ENCODE measurements around the gene SATB2. TPM values are rescaled to one million over a fixed set of nuclear protein-coding genes. Genes with fewer than 3 reads are reported as not detected.

Gene SATB2
- polyA plus RNA-seq, 1 donor: 2.4 TPM

GRCh38 chr2:199325881-199326280 is 131.9 kb downstream of the SATB2 start:
- DNase-seq (ENCODE audit: low read depth): no peak

- no peak for DNase-seq (ENCODE audit: low read depth)
These were observed 135.6 kb downstream of the SATB2 start for GRCh38 chr2:199322151-199322550.

- DNase-seq (ENCODE audit: low read depth): no peak
These were observed 140.1 kb downstream of the SATB2 start for GRCh38 chr2:199317646-199318045.

- DNase-seq (ENCODE audit: low read depth): no peak
These were observed 140.9 kb downstream of the SATB2 start for GRCh38 chr2:199316851-199317250.

- DNase-seq (ENCODE audit: low read depth): no peak
These were observed 142.2 kb downstream of the SATB2 start for GRCh38 chr2:199315299-199316179.

- DNase-seq (ENCODE audit: low read depth): no peak
These were observed 144.8 kb downstream of the SATB2 start for GRCh38 chr2:199312931-199313330.

GRCh38 chr2:199310771-199311585 is 146.8 kb downstream of the SATB2 start:
- DNase-seq (ENCODE audit: low read depth): no peak

- no peak for DNase-seq (ENCODE audit: low read depth)
These were observed 147.8 kb downstream of the SATB2 start for GRCh38 chr2:199309973-199310372.

DNA sequence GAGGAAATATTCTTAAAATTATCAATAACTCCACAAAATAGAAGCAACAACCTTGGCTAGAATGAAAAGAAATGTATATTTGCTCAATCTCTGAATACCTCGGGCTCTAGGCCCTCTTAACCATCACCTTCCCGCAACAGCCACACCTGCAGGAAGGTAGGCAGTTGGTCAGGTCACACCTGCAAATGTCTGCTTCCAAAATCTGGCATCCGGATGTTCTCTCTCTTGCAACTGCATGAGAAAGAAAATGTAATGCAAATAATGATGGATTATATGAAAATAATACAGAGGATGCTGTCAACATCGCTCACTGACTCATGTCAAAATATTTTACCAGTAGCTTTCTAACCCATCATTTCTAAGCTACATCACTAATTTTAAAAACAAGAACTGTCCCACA is 148.3 kb downstream of the SATB2 start:
- DNase-seq (ENCODE audit: low read depth): no peak

DNA sequence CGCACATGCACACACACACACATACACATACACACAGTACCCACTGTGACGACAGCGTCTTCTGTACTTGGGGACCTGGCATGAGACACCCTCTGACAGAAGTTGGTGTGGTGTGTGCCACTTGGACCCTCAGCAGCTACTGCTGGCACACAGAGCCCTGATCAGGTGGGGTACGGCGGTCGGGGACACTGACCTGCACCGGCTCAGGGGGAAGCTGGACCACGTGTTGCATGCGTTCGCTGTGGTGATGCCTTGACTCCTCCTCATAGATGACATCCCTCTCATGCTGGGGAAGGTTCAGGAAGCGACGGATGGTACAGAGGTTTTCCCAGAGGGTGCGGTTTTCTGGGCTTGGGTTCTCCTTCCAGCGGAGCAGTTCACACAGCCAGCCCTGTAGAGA is 149.2 kb downstream of the SATB2 start:
- no peak for DNase-seq (ENCODE audit: low read depth)

DNA sequence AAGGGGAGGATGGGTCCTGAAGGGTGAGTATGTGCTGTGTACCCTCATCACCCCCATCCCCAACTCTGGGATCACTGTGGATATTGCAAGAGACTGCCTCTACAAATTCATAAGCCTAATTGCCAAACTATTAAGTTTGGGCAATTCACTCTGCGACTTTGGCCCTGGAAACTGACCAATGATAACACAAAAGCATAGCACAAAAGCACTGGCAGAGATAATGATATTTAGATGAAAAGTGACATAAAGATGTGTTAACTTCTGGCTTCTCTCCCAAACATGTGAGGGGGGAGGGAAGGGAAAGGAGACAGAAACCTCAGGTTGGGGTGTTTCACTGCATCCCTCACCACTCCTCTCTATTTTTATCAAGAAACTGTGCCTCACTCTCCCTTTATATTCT is 150.3 kb downstream of the SATB2 start:
- DNase-seq (ENCODE audit: low read depth): no peak

DNA sequence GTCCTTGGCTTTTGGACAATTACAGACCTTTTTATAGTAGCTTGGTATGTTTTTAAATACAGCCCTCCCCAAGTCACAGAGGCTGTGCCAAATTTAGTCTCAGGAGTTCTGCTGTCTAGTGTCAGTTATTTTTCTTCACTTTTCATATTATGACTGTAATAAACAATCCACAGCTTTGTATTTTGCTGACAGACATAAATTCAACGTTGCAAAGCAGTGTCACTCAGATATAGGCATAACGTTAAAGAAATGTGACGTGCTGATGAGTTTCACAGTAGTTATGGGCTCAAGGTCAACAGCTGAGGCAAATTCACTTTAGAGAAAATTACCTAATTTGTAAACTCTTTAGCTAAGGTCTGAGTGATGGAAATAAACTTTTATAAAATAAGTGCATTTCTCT is 151.6 kb downstream of the SATB2 start:
- DNase-seq (ENCODE audit: low read depth): no peak

DNA sequence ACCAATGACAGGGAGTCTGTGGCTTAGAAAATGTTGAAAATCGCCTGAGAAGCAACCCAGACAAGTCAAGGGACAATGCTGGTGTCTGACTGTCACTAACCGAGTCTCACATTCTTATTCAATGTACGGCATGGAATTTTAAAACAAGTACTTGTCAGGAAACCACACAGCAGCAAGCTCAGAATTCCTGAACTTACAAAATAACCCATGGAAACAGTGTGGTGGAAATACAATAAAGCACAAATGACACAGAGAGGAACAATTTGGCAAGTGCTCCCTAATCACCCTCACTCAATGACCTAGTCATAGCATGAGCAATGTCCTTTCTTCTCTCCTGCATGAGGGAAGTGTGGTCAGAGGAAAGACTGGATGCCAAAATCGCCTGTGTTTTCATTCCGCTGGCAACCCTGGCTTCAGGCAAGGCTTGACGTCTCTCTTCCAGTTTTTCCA is 154.0 kb downstream of the SATB2 start:
- no peak for DNase-seq (ENCODE audit: low read depth)

DNA sequence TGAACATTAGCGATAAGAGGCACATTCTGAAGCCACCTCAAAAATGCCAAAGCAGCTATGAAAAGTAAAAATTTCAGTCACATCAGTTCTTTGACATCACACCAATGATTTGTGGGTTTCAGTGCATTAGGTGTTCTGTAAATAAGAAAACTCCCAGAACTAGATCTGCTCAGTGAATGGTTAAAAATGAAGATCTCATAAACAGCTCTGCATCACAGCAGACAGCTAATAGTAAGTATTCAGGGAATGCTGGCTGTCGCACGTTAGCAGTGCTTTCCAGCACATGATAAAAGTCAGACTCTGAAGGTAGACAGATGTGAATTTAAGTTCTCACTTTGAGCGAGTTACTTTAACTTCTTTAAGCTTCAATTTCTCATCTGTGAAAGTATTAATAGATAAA is 154.9 kb downstream of the SATB2 start:
- no peak for DNase-seq (ENCODE audit: low read depth)

DNA sequence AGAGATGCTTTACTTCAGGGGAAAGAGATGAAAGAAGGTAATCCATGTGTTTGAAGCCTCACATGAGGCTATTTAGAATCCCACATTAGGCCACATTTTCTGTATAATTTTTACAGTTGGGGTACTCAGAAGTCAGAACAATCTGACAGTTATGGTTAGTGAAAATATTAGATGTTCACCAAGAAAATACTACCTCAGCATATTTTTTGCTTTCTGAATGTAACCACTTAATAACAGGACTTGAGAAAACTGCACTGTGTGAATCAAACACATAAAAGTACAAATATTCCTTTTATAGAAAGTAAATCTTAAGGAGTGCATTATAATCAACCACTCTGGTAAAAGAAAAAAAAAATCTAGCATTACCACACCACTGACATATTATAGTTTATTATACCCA is 169.3 kb downstream of the SATB2 start:
- no peak for DNase-seq (ENCODE audit: low read depth)

GRCh38 chr2:199282309-199282708 is 175.4 kb downstream of the SATB2 start:
- DNase-seq (ENCODE audit: low read depth): no peak

DNA sequence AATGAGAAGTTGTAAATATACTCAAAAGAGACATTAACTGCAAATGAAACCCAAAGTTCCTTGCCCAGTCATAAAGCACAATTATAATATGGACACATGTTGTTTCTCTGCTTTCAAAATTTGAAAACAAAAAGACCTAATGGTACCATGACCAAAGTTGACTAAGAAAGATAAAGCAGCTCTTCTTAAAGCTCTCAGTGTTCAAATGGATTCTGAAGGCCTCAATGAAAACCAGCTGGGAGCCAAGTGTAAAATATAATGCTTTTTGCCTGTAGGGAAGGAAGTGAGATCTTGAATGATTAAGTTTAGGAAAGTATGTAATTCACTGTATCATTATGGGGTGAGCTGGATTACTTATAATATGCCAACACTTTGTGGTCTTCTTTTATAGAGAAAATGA is 178.6 kb downstream of the SATB2 start:
- DNase-seq (ENCODE audit: low read depth): no peak

GRCh38 chr2:199278099-199278498 is 179.6 kb downstream of the SATB2 start:
- no peak for DNase-seq (ENCODE audit: low read depth)

- DNase-seq (ENCODE audit: low read depth): no peak
These were observed 184.7 kb downstream of the SATB2 start for GRCh38 chr2:199273042-199273511.

DNA sequence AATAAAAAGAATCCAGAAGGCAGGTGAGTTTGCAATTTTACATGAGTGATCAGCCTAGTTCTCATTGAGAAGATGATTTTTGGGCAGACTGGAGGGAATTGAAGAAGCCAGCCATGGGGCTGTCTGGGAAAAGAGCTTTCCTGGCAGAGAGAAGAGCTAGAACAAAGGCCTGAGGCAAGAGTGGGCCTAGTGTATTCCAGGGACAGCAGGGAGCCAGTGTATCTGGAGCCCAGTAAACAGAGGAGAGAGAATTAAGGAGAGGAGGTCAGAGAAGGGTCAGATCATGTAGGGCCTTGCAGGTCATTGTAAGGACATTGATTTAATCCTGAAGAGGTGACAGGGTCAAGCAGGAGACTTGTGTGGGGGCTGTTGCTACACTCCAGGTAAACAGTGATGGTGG is 195.8 kb downstream of the SATB2 start:
- DNase-seq (ENCODE audit: low read depth): no peak

- no peak for DNase-seq (ENCODE audit: low read depth)
These were observed 196.5 kb downstream of the SATB2 start for GRCh38 chr2:199261239-199261638.

- DNase-seq (ENCODE audit: low read depth): no peak
These were observed 198.1 kb downstream of the SATB2 start for GRCh38 chr2:199259671-199260070.

DNA sequence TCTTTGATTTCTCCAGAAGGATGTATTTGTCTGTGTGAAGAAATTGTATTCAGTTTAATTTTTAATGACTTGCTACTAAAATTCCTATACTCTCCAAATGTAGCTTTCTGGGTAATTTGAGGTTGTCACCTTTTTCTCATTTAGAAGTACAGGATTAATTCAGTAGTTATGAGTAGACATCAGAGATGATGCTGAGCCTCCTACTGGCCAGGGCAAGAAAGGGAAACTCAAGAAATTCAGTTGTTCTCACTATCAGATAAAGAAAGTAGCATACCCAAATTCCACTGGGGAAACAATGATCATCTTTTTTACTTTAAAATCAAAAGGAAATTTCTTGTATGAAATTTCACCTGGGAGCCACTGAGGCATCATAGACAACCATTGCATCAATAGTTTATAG is 199.4 kb downstream of the SATB2 start:
- no peak for DNase-seq (ENCODE audit: low read depth)
